ENCODE data around the gene FFAR2.

- TF ChIP-seq CEBPB (IDR thresholded peaks at IDR 0.05) (no peak), TAF1 (IDR thresholded peaks at IDR 0.05; ENCODE audit: low read depth) (no peak), EP300 (IDR thresholded peaks at IDR 0.05; ENCODE audit: borderline replicate concordance) (no peak), CREB1 (IDR thresholded peaks at IDR 0.05; ENCODE audit: low read depth) (no peak), MAX (IDR thresholded peaks at IDR 0.05) (no peak), FOXM1 (IDR thresholded peaks at IDR 0.05; ENCODE audit: borderline replicate concordance, low read depth) (no peak)
- TF ChIP-seq, protein P1, sequence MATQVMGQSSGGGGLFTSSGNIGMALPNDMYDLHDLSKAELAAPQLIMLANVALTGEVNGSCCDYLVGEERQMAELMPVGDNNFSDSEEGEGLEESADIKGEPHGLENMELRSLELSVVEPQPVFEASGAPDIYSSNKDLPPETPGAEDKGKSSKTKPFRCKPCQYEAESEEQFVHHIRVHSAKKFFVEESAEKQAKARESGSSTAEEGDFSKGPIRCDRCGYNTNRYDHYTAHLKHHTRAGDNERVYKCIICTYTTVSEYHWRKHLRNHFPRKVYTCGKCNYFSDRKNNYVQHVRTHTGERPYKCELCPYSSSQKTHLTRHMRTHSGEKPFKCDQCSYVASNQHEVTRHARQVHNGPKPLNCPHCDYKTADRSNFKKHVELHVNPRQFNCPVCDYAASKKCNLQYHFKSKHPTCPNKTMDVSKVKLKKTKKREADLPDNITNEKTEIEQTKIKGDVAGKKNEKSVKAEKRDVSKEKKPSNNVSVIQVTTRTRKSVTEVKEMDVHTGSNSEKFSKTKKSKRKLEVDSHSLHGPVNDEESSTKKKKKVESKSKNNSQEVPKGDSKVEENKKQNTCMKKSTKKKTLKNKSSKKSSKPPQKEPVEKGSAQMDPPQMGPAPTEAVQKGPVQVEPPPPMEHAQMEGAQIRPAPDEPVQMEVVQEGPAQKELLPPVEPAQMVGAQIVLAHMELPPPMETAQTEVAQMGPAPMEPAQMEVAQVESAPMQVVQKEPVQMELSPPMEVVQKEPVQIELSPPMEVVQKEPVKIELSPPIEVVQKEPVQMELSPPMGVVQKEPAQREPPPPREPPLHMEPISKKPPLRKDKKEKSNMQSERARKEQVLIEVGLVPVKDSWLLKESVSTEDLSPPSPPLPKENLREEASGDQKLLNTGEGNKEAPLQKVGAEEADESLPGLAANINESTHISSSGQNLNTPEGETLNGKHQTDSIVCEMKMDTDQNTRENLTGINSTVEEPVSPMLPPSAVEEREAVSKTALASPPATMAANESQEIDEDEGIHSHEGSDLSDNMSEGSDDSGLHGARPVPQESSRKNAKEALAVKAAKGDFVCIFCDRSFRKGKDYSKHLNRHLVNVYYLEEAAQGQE (IDR thresholded peaks at IDR 0.05; ENCODE audit: low read depth): no peak
Observed at GRCh38 chr19:35432911-35433310, 15.1 kb upstream of the FFAR2 start.
